ENCODE results near the gene FRMD4A. TPM values are rescaled to one million over a fixed set of nuclear protein-coding genes. Genes with fewer than 3 reads are reported as not detected.

The FRMD4A gene
- total and polyA plus RNA-seq, 2 experiments from 2014 or later: 5.4 to 10.3 TPM

GRCh38 chr10:14124941-14125340, 205.8 kb downstream of the FRMD4A start:
- TF ChIP-seq EZH2phosphoT487 (IDR thresholded peaks at IDR 0.05; ENCODE audit: low read depth, severe bottlenecking, unreplicated experiment) (no peak), EZH2 (IDR thresholded peaks at IDR 0.05; ENCODE audit: borderline replicate concordance) (no peak), CTCF (IDR thresholded peaks at IDR 0.05; ENCODE audit: poor library complexity) (no peak)
- H3K79me2 ChIP-seq: no peaks in the 10 kb centered on the region
- no peak overlapping the region for H3K4me2 ChIP-seq
- WGBS (ENCODE audit: low lambda C conversion rate, missing lambda C conversion rate): 87% methylated on average over 7 of the region's 7 CpGs
- H3K4me1 ChIP-seq (ENCODE audit: insufficient read depth): no peaks in the 10 kb centered on the region
- H3K9me2 ChIP-seq (replicated peaks; ENCODE audit: insufficient read depth): no peaks in the 10 kb centered on the region
- DNase-seq (ENCODE audit: low spot score): no peak
- H3K27ac ChIP-seq: no peak overlapping the region
- H3K27me3 ChIP-seq: no peaks in the 10 kb centered on the region
- H3K4me3 ChIP-seq: no peak overlapping the region
- H3K9me3 ChIP-seq (ENCODE audit: low read depth): no peaks in the 10 kb centered on the region
- no peaks in the 10 kb centered on the region for H4K20me1 ChIP-seq (ENCODE audit: insufficient read depth, poor library complexity, severe bottlenecking)
- no peak overlapping the region for H2AFZ ChIP-seq
- H3K36me3 ChIP-seq (replicated peaks; ENCODE audit: insufficient read depth, low read depth): no peaks in the 10 kb centered on the region

DNA sequence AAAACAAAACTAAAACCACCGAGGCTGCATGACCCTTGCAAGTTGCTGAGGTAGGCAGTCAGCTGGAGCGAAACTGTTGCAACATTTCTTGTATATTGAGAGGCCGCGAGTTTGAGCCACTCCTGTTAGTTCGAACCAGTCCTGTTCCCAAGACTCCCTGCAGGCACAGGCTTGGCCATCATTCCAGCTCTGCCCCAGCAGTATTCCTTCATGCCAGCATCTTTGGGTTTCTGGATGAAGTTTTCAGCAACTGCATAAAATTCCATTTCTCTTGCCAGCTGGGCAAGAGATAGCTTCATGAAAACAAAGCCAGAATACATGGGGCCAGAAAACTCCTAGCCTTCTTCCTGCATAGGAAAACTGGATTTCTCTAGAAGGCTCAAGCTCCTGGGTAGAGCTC, 207.6 kb downstream of the FRMD4A start:
- no peaks in the 10 kb centered on the region for H3K79me2 ChIP-seq
- H3K27me3 ChIP-seq: no peaks in the 10 kb centered on the region
- H2AFZ ChIP-seq: no peak overlapping the region
- WGBS (ENCODE audit: low lambda C conversion rate, missing lambda C conversion rate): 90% methylated on average over 5 of the region's 5 CpGs
- H3K4me2 ChIP-seq: no peak overlapping the region
- H4K20me1 ChIP-seq (ENCODE audit: insufficient read depth, poor library complexity, severe bottlenecking): no peaks in the 10 kb centered on the region
- H3K36me3 ChIP-seq (replicated peaks; ENCODE audit: insufficient read depth, low read depth): no peaks in the 10 kb centered on the region
- no peak for DNase-seq (ENCODE audit: low spot score)
- TF ChIP-seq EZH2 (IDR thresholded peaks at IDR 0.05; ENCODE audit: borderline replicate concordance): no peak
- no peak for TF ChIP-seq CTCF (IDR thresholded peaks at IDR 0.05; ENCODE audit: poor library complexity)
- TF ChIP-seq EZH2phosphoT487 (IDR thresholded peaks at IDR 0.05; ENCODE audit: low read depth, severe bottlenecking, unreplicated experiment): no peak
- no peak overlapping the region for H3K27ac ChIP-seq
- H3K4me3 ChIP-seq: no peak overlapping the region
- no peaks in the 10 kb centered on the region for H3K4me1 ChIP-seq (ENCODE audit: insufficient read depth)
- no peaks in the 10 kb centered on the region for H3K9me2 ChIP-seq (replicated peaks; ENCODE audit: insufficient read depth)
- H3K9me3 ChIP-seq (ENCODE audit: low read depth): no peaks in the 10 kb centered on the region

- 73% methylated on average over 2 of the region's 2 CpGs for WGBS (ENCODE audit: low lambda C conversion rate, missing lambda C conversion rate)
Measured at GRCh38 chr10:14120812-14121211, 209.9 kb downstream of the FRMD4A start.

More at GRCh38 chr10:14120812-14121211, 209.9 kb downstream of the FRMD4A start:
- Histone ChIP-seq H3K27ac (no peak overlapping the region), H3K4me1 (ENCODE audit: insufficient read depth) (no peaks in the 10 kb centered on the region), H3K36me3 (replicated peaks; ENCODE audit: insufficient read depth, low read depth) (no peaks in the 10 kb centered on the region), H3K27me3 (no peaks in the 10 kb centered on the region), H3K9me2 (replicated peaks; ENCODE audit: insufficient read depth) (no peaks in the 10 kb centered on the region), H3K79me2 (no peaks in the 10 kb centered on the region), H3K4me2 (no peak overlapping the region), H4K20me1 (ENCODE audit: insufficient read depth, poor library complexity, severe bottlenecking) (no peaks in the 10 kb centered on the region), H2AFZ (no peak overlapping the region), H3K9me3 (ENCODE audit: low read depth) (no peaks in the 10 kb centered on the region), H3K4me3 (no peak overlapping the region)
- DNase-seq (ENCODE audit: low spot score): no peak
- TF ChIP-seq EZH2 (IDR thresholded peaks at IDR 0.05; ENCODE audit: borderline replicate concordance) (no peak), EZH2phosphoT487 (IDR thresholded peaks at IDR 0.05; ENCODE audit: low read depth, severe bottlenecking, unreplicated experiment) (no peak), CTCF (IDR thresholded peaks at IDR 0.05; ENCODE audit: poor library complexity) (no peak)

Data from hepatocyte (in vitro differentiated cells).